ENCODE data around the gene PLEKHA7.
"Not testable (repeated sequence)": the region's sequence is repeated elsewhere in the genome, so short reads cannot be mapped to it uniquely, and the experiment has no call there.

PLEKHA7 gene

GRCh38 chr11:16876837-16877236 lies 137.4 kb downstream of the PLEKHA7 start:
- no peak for DNase-seq (ENCODE audit: low read depth)

- DNase-seq (ENCODE audit: low read depth), result no peak
Observed at GRCh38 chr11:16876053-16876752, 138.0 kb downstream of the PLEKHA7 start.

GRCh38 chr11:16874275-16874975 lies 139.8 kb downstream of the PLEKHA7 start:
- no peak for DNase-seq (ENCODE audit: low read depth)

- no peak for DNase-seq (ENCODE audit: low read depth)
Observed at GRCh38 chr11:16873289-16873688, 140.9 kb downstream of the PLEKHA7 start.

- DNase-seq (ENCODE audit: low read depth), result no peak
Observed at GRCh38 chr11:16871368-16871767, 142.8 kb downstream of the PLEKHA7 start.

- no peak for DNase-seq (ENCODE audit: low read depth)
Observed at GRCh38 chr11:16867097-16867496, 147.1 kb downstream of the PLEKHA7 start.

GRCh38 chr11:16864428-16864827 lies 149.8 kb downstream of the PLEKHA7 start:
- not testable (repeated sequence) for DNase-seq (ENCODE audit: low read depth)

GRCh38 chr11:16863389-16863788 lies 150.8 kb downstream of the PLEKHA7 start:
- DNase-seq (ENCODE audit: low read depth), result no peak

- DNase-seq (ENCODE audit: low read depth), result no peak
Observed at GRCh38 chr11:16862726-16863125, 151.5 kb downstream of the PLEKHA7 start.

- no peak for DNase-seq (ENCODE audit: low read depth)
Observed at GRCh38 chr11:16861862-16862261, 152.4 kb downstream of the PLEKHA7 start.

GRCh38 chr11:16860617-16861016 lies 153.6 kb downstream of the PLEKHA7 start:
- no peak for DNase-seq (ENCODE audit: low read depth)

GRCh38 chr11:16859651-16860050 lies 154.6 kb downstream of the PLEKHA7 start:
- no peak for DNase-seq (ENCODE audit: low read depth)

GRCh38 chr11:16857186-16857585 lies 157.0 kb downstream of the PLEKHA7 start:
- no peak for DNase-seq (ENCODE audit: low read depth)

GRCh38 chr11:16856022-16856471 lies 158.2 kb downstream of the PLEKHA7 start:
- DNase-seq (ENCODE audit: low read depth), result no peak

- DNase-seq (ENCODE audit: low read depth), result no peak
Observed at GRCh38 chr11:16854979-16855378, 159.2 kb downstream of the PLEKHA7 start.

GRCh38 chr11:16853859-16854258 lies 160.4 kb downstream of the PLEKHA7 start:
- DNase-seq (ENCODE audit: low read depth), result no peak

- DNase-seq (ENCODE audit: low read depth), result no peak
Observed at GRCh38 chr11:16853266-16853665, 160.9 kb downstream of the PLEKHA7 start.

- no peak for DNase-seq (ENCODE audit: low read depth)
Observed at GRCh38 chr11:16846305-16846704, 167.9 kb downstream of the PLEKHA7 start.

GRCh38 chr11:16844268-16844771 lies 169.9 kb downstream of the PLEKHA7 start:
- no peak for DNase-seq (ENCODE audit: low read depth)

- DNase-seq (ENCODE audit: low read depth), result no peak
Observed at GRCh38 chr11:16843294-16843693, 170.9 kb downstream of the PLEKHA7 start.

- no peak for DNase-seq (ENCODE audit: low read depth)
Observed at GRCh38 chr11:16841984-16842383, 172.2 kb downstream of the PLEKHA7 start.

- no peak for DNase-seq (ENCODE audit: low read depth)
Observed at GRCh38 chr11:16841481-16841880, 172.7 kb downstream of the PLEKHA7 start.

- no peak for DNase-seq (ENCODE audit: low read depth)
Observed at GRCh38 chr11:16840951-16841350, 173.3 kb downstream of the PLEKHA7 start.

All from activated T-cell treated with anti-CD3 and anti-CD28 coated beads for 1 hour (primary cell).